ENCODE data around the gene AZIN2.

Gene AZIN2

GRCh38 chr1:33151116-33151515, 70.2 kb downstream of the AZIN2 start:
- H3K4ac ChIP-seq (ENCODE audit: low read depth, low read length) = no peak overlapping the region
- no peak overlapping the region for H3K4me2 ChIP-seq (ENCODE audit: low read length)
- no peak overlapping the region for H2BK5ac ChIP-seq (ENCODE audit: low read length)
- H4K8ac ChIP-seq (ENCODE audit: low read depth, low read length) = no peak overlapping the region
- no peak overlapping the region for H4K5ac ChIP-seq (ENCODE audit: low read length)
- H3K27me3 ChIP-seq (ENCODE audit: insufficient read depth, low read length, poor library complexity) = no peaks in the 10 kb centered on the region
- no peak overlapping the region for H2BK120ac ChIP-seq (ENCODE audit: low read depth, low read length)
- H3K18ac ChIP-seq (ENCODE audit: low read length) = no peak overlapping the region
- no peak overlapping the region for H3K27ac ChIP-seq (ENCODE audit: low read depth, low read length)
- peak overlapping the region; percentile 5 for H3K56ac ChIP-seq (ENCODE audit: low read length)
- H3K36me3 ChIP-seq (ENCODE audit: control insufficient read depth, insufficient read depth, low read length) = no peaks in the 10 kb centered on the region
- no peak overlapping the region for H2AK5ac ChIP-seq (ENCODE audit: low read length)
- H3K79me1 ChIP-seq (ENCODE audit: low read length) = no peaks in the 10 kb centered on the region
- no peak overlapping the region for H3K23ac ChIP-seq (ENCODE audit: low read length)
- H3K79me2 ChIP-seq (ENCODE audit: control insufficient read depth, insufficient read depth, low read length) = no peaks in the 10 kb centered on the region
- H3K9ac ChIP-seq (ENCODE audit: low read length) = no peak overlapping the region
- no peaks in the 10 kb centered on the region for H3K4me1 ChIP-seq (ENCODE audit: control insufficient read depth, low read depth, low read length)
- H2BK15ac ChIP-seq (replicated peaks; ENCODE audit: low read depth) = no peak overlapping the region
- no peak for DNase-seq
- WGBS (ENCODE audit: extremely low coverage, insufficient coverage, low lambda C conversion rate) = no CpG with 5 or more reads among the region's 7 CpGs
- H3K4me3 ChIP-seq (ENCODE audit: low read length) = no peak overlapping the region

- Histone ChIP-seq H3K56ac (ENCODE audit: low read length) (peak overlapping the region; percentile 44), H4K5ac (ENCODE audit: low read length) (no peak overlapping the region), H3K4me1 (ENCODE audit: control insufficient read depth, low read depth, low read length) (no peaks in the 10 kb centered on the region), H3K27ac (ENCODE audit: low read depth, low read length) (peak overlapping the region; percentile 29), H3K79me2 (ENCODE audit: control insufficient read depth, insufficient read depth, low read length) (no peaks in the 10 kb centered on the region), H3K36me3 (ENCODE audit: control insufficient read depth, insufficient read depth, low read length) (no peaks in the 10 kb centered on the region), H3K18ac (ENCODE audit: low read length) (peak overlapping the region; percentile 13), H3K4me3 (ENCODE audit: low read length) (no peak overlapping the region), H3K4ac (ENCODE audit: low read depth, low read length) (no peak overlapping the region), H2BK5ac (ENCODE audit: low read length) (no peak overlapping the region), H3K23ac (ENCODE audit: low read length) (no peak overlapping the region), H2BK15ac (replicated peaks; ENCODE audit: low read depth) (no peak overlapping the region), H3K27me3 (ENCODE audit: insufficient read depth, low read length, poor library complexity) (no peaks in the 10 kb centered on the region), H3K9ac (ENCODE audit: low read length) (no peak overlapping the region), H3K4me2 (ENCODE audit: low read length) (no peak overlapping the region), H3K79me1 (ENCODE audit: low read length) (no peaks in the 10 kb centered on the region), H2AK5ac (ENCODE audit: low read length) (no peak overlapping the region), H2BK120ac (ENCODE audit: low read depth, low read length) (no peak overlapping the region), H4K8ac (ENCODE audit: low read depth, low read length) (no peak overlapping the region)
- no CpG with 5 or more reads among the region's 2 CpGs for WGBS (ENCODE audit: extremely low coverage, insufficient coverage, low lambda C conversion rate)
- peak; percentile 89 for DNase-seq
Observed at GRCh38 chr1:33152685-33153432, 71.9 kb downstream of the AZIN2 start.

GRCh38 chr1:33153650-33154049, 72.7 kb downstream of the AZIN2 start:
- Histone ChIP-seq H2BK5ac (ENCODE audit: low read length) (no peak overlapping the region), H3K79me1 (ENCODE audit: low read length) (no peaks in the 10 kb centered on the region), H2BK15ac (replicated peaks; ENCODE audit: low read depth) (no peak overlapping the region), H2BK120ac (ENCODE audit: low read depth, low read length) (no peak overlapping the region), H3K27me3 (ENCODE audit: insufficient read depth, low read length, poor library complexity) (no peaks in the 10 kb centered on the region), H2AK5ac (ENCODE audit: low read length) (no peak overlapping the region), H4K8ac (ENCODE audit: low read depth, low read length) (no peak overlapping the region), H3K18ac (ENCODE audit: low read length) (peak overlapping the region; percentile 13), H3K79me2 (ENCODE audit: control insufficient read depth, insufficient read depth, low read length) (no peaks in the 10 kb centered on the region), H3K4me1 (ENCODE audit: control insufficient read depth, low read depth, low read length) (no peaks in the 10 kb centered on the region), H3K27ac (ENCODE audit: low read depth, low read length) (peak overlapping the region; percentile 29), H3K36me3 (ENCODE audit: control insufficient read depth, insufficient read depth, low read length) (no peaks in the 10 kb centered on the region), H3K4me3 (ENCODE audit: low read length) (no peak overlapping the region), H3K56ac (ENCODE audit: low read length) (no peak overlapping the region), H4K5ac (ENCODE audit: low read length) (no peak overlapping the region), H3K9ac (ENCODE audit: low read length) (no peak overlapping the region), H3K23ac (ENCODE audit: low read length) (no peak overlapping the region), H3K4ac (ENCODE audit: low read depth, low read length) (no peak overlapping the region), H3K4me2 (ENCODE audit: low read length) (no peak overlapping the region)
- WGBS (ENCODE audit: extremely low coverage, insufficient coverage, low lambda C conversion rate) = no CpG with 5 or more reads among the region's 2 CpGs
- DNase-seq = no peak

- H2BK5ac ChIP-seq (ENCODE audit: low read length) = no peak overlapping the region
- no peak overlapping the region for H3K27ac ChIP-seq (ENCODE audit: low read depth, low read length)
- H3K9ac ChIP-seq (ENCODE audit: low read length) = no peak overlapping the region
- no peak overlapping the region for H3K4ac ChIP-seq (ENCODE audit: low read depth, low read length)
- peaks cover under 1% of the 10 kb centered on the region for H3K4me1 ChIP-seq (ENCODE audit: control insufficient read depth, low read depth, low read length)
- no peak overlapping the region for H3K18ac ChIP-seq (ENCODE audit: low read length)
- H3K56ac ChIP-seq (ENCODE audit: low read length) = no peak overlapping the region
- no peaks in the 10 kb centered on the region for H3K36me3 ChIP-seq (ENCODE audit: control insufficient read depth, insufficient read depth, low read length)
- H4K5ac ChIP-seq (ENCODE audit: low read length) = no peak overlapping the region
- no peak overlapping the region for H3K23ac ChIP-seq (ENCODE audit: low read length)
- no peaks in the 10 kb centered on the region for H3K79me1 ChIP-seq (ENCODE audit: low read length)
- no peak overlapping the region for H3K4me2 ChIP-seq (ENCODE audit: low read length)
- H3K79me2 ChIP-seq (ENCODE audit: control insufficient read depth, insufficient read depth, low read length) = no peaks in the 10 kb centered on the region
- H2AK5ac ChIP-seq (ENCODE audit: low read length) = no peak overlapping the region
- H3K4me3 ChIP-seq (ENCODE audit: low read length) = no peak overlapping the region
- no peaks in the 10 kb centered on the region for H3K27me3 ChIP-seq (ENCODE audit: insufficient read depth, low read length, poor library complexity)
- no peak overlapping the region for H2BK120ac ChIP-seq (ENCODE audit: low read depth, low read length)
- H2BK15ac ChIP-seq (replicated peaks; ENCODE audit: low read depth) = no peak overlapping the region
- no CpG with 5 or more reads among the region's 4 CpGs for WGBS (ENCODE audit: extremely low coverage, insufficient coverage, low lambda C conversion rate)
- no peak overlapping the region for H4K8ac ChIP-seq (ENCODE audit: low read depth, low read length)
- DNase-seq = no peak
Observed at GRCh38 chr1:33155877-33156538, 75.1 kb downstream of the AZIN2 start.

- H3K27me3 ChIP-seq (ENCODE audit: insufficient read depth, low read length, poor library complexity) = no peaks in the 10 kb centered on the region
- WGBS (ENCODE audit: extremely low coverage, insufficient coverage, low lambda C conversion rate) = no CpG with 5 or more reads among the region's 4 CpGs
- no peaks in the 10 kb centered on the region for H3K79me2 ChIP-seq (ENCODE audit: control insufficient read depth, insufficient read depth, low read length)
- H2AK5ac ChIP-seq (ENCODE audit: low read length) = no peak overlapping the region
- H3K56ac ChIP-seq (ENCODE audit: low read length) = no peak overlapping the region
- no peak for DNase-seq
- no peak overlapping the region for H3K18ac ChIP-seq (ENCODE audit: low read length)
- no peak overlapping the region for H4K5ac ChIP-seq (ENCODE audit: low read length)
- H2BK120ac ChIP-seq (ENCODE audit: low read depth, low read length) = no peak overlapping the region
- H2BK5ac ChIP-seq (ENCODE audit: low read length) = no peak overlapping the region
- peaks cover 2% of the 10 kb centered on the region for H3K4me1 ChIP-seq (ENCODE audit: control insufficient read depth, low read depth, low read length)
- H3K79me1 ChIP-seq (ENCODE audit: low read length) = no peaks in the 10 kb centered on the region
- H3K23ac ChIP-seq (ENCODE audit: low read length) = no peak overlapping the region
- H3K36me3 ChIP-seq (ENCODE audit: control insufficient read depth, insufficient read depth, low read length) = no peaks in the 10 kb centered on the region
- H3K27ac ChIP-seq (ENCODE audit: low read depth, low read length) = no peak overlapping the region
- no peak overlapping the region for H3K4me3 ChIP-seq (ENCODE audit: low read length)
- no peak overlapping the region for H2BK15ac ChIP-seq (replicated peaks; ENCODE audit: low read depth)
- H3K4ac ChIP-seq (ENCODE audit: low read depth, low read length) = no peak overlapping the region
- no peak overlapping the region for H4K8ac ChIP-seq (ENCODE audit: low read depth, low read length)
- no peak overlapping the region for H3K9ac ChIP-seq (ENCODE audit: low read length)
- no peak overlapping the region for H3K4me2 ChIP-seq (ENCODE audit: low read length)
Observed at GRCh38 chr1:33157131-33157530, 76.2 kb downstream of the AZIN2 start.

Measured in mesendoderm (in vitro differentiated cells).